HG03045 (cell line): Measurements from ENCODE around the gene GABRQ.
"Not testable (repeated sequence)": the region's sequence is repeated elsewhere in the genome, so short reads cannot be mapped to it uniquely, and the experiment has no call there.

Experiments
- ATAC-seq: cut with Tn5 transposase; IDR thresholded peaks from one replicate; pipeline ENCODE4 v1.9.1; 2021; ENCODE audit warnings: mild to moderate bottlenecking, moderate library complexity; ENCODE audit not compliant: unreplicated experiment

GABRQ gene

DNA sequence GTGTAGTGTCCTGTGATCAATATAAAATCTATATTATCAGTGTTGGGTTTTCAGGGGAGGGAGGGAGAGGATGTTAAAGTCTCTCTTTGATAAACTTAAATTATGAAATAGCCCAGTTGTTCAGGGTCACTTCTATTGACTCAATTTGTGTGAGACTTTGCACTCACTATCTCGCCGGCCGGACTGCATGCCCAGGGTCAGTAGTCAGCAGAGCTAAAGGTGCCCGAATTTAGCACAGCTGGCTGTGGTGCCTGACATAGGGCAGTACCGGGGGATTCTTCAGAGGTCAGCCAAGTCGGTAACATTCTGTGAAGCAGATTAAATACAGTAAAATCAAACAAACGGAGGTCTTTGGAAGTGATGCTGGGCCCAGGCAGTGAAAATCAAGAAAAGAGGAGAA, 19.2 kb downstream of the GABRQ start:
- no peak for ATAC-seq

DNA sequence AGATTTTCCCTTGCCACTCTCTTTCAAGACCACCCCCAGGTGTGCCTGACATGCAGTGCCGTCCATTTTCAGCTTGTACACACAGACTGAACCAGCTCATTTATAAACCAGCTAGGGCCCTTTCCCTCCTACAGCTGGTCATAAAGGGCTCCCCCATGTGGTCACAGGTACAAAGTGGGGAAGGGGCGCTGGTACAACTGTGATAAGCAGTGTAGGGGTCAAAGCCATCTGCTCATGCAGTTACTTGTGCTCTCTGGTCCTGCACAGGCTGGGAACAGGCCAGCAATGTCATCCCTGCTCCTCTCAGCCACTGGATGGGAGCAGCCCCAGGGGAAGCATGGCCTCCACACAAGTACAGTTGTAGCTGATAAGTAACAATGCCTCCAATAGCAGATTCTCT, 20.6 kb downstream of the GABRQ start:
- no peak for ATAC-seq

DNA sequence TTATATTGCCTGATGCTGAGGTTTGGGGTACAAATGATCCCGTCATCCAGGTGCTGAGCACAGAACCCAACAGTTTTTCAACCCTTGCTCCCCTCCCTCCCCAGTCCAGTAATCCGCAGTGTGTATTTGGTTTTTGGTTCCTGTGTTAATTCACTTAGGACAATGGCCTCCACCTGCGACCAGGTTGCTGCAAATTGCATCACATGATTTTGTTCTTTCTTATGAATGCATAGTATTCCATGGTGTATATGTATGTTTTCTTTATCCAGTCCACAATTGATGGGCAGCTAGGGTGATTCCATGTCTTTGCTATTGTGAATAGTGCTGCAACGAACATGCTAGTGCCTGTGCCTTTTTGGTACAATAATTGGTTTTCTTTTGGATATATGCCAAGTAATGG, 25.4 kb downstream of the GABRQ start:
- no peak for ATAC-seq

DNA sequence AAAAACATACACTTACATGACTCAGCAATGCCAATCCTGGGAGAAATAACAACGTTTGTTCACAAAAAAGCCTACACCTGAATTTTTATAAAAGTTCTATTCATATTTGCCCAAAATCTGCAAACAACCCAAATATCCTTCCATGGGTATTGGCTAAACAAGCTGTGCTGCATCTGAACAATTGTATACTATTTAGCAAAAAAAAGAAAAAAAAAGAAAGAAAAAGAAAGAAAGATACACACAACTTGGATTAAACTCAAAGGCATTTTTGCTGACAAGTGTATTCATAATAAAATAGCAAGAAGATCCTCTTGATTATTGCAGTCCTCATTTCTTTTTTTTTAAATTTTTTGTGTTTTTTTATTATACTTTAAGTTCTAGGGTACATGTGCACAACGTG, 36.4 kb downstream of the GABRQ start:
- ATAC-seq: no peak

DNA sequence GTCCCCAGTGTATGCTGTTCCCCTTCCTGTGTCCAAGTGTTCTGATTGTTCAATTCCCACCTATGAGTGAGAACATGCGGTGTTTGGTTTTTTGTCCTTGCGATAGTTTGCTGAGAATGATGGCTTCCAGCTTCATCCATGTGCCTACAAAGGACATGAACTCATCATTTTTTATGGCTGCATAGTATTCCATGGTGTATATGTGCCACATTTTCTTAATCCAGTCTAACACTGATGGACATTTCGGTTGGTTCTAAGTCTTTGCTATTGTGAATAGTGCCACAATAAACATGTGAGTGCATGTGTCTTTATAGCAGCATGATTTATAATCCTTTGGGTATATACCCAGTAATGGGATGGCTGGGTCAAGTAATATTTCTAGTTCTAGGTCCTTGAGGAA, 37.0 kb downstream of the GABRQ start:
- ATAC-seq: not testable (repeated sequence)

DNA sequence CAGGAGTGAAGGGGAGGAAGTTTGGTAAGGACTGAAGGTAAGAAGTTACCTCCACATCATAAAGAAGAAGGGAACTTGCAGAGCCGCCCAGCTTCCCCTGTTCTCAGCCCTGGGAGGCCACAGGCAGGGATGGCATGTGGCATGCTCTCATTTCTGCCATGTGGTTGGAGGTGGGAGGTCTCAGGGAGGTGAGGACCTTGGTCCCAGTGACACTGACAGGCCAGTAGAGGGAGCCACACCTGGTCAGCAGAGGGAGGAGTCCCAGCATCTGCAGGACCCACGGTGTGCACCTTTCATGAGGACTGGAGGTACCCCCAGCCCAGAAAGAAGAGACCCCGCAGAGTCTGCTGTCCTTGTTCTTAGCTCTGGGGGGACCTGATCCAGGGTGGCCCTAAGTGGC, 43.3 kb downstream of the GABRQ start:
- ATAC-seq: not testable (repeated sequence)

DNA sequence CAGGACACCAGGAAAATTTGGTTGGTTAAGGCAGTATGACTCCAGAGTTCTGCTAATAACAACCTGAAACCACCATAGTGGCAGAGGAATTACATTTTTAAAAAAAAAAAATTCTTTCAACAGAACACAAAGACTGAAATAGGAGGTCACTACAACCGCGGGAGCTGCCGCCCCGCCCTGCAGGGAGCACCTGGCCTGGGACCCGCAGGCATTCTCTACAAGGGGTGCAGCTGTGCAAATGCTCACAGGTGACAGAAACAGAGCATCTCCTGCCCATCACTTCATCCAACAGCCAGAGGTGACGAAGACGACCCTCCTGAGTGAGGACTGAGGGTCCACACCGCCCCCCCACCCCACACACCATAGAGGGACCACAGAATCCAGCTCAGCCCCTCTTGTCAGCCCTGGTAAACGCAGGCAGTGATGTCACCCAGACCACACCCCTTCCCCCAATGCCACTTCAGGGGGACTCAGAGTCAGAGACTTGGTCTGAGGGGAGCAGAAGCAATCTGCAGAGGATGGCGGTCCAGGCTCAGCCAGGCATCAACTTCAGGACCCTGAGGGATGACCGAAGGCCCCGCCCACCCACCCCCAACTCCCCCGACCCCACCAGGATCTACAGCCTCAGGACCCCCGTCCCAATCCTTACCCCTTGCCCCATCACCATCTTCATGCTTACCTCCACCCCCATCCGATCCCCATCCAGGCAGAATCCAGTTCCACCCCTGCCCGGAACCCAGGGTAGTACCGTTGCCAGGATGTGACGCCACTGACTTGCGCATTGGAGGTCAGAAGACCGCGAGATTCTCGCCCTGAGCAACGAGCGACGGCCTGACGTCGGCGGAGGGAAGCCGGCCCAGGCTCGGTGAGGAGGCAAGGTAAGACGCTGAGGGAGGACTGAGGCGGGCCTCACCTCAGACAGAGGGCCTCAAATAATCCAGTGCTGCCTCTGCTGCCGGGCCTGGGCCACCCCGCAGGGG, 60.5 kb downstream of the GABRQ start, which contains the start of gene MAGEA3:
MAGEA3 (plus strand) TSS at position 843 of the 980 bp plus-strand sequence. CDS start 2,039 bp downstream, outside the sequence.
- ATAC-seq: not testable (repeated sequence)

DNA sequence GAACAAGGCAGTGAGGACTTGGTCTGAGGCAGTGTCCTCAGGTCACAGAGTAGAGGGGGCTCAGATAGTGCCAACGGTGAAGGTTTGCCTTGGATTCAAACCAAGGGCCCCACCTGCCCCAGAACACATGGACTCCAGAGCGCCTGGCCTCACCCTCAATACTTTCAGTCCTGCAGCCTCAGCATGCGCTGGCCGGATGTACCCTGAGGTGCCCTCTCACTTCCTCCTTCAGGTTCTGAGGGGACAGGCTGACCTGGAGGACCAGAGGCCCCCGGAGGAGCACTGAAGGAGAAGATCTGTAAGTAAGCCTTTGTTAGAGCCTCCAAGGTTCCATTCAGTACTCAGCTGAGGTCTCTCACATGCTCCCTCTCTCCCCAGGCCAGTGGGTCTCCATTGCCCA, 62.7 kb downstream of the GABRQ start:
- ATAC-seq: not testable (repeated sequence)

DNA sequence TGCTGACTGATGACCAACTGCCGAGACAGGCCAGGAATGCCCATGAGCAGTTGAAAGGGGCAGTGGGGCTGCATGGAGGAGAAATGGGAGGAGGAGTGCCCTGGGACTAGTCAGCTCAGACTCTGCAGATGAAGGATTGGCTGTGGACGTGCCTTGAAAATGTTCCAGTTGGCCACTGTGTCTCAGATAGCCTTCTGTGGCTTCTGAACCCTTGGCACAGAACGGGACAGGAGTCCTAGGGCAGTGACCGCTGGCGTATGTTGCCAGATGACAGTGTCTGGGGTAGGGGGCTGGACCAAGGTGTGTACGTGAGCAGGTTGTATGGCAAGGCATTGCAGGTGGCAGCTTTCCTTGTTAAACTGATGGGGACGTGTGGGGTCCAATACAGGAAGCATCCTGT, 68.8 kb downstream of the GABRQ start:
- ATAC-seq: not testable (repeated sequence)
